OCI-M1 (cell line): Measurements from ENCODE around the gene SLC66A2.
A peak's percentile ranks its signal among the peaks of the same experiment; 100 is the strongest.

Experiments
- DNase-seq: peaks from one replicate; lab custom pipeline; 2025; lab: John Stamatoyannopoulos, UW

The SLC66A2 gene

DNA sequence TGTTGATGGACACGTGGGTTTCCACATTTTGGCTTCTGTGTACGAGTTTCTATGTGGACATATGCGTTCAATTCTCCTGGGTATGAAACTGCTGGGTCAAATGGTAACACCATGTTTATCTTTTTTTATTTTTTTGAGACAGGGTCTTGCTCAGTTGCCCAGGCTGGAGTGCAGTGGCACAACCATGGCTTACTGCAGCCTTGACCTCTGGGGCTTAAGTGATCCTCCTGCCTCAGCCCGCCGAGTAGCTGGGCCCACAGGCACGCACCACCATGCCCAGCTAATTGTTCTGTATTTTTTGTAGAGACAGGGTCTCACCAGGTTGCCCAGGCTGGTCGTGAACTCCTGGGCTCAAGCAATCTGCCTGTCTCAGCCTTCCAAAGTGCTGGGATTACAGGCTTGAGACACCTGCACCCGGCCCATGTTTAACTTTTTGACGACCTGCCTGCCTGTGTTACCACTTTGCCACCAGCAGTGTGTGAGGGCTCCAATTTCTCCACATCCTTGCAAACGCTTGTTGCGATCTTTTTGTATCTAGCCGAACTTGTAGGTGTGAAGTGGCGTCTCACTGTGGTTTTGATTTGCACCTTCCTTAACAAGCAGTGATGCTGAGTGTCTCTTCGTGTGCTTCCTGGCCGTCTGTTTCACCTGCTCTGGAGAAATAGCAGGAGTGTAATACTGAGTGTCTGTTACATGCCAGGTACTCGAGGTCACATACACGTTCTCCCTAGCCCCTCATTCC is 19.9 kb upstream of the SLC66A2 start:
- no peak for DNase-seq

DNA sequence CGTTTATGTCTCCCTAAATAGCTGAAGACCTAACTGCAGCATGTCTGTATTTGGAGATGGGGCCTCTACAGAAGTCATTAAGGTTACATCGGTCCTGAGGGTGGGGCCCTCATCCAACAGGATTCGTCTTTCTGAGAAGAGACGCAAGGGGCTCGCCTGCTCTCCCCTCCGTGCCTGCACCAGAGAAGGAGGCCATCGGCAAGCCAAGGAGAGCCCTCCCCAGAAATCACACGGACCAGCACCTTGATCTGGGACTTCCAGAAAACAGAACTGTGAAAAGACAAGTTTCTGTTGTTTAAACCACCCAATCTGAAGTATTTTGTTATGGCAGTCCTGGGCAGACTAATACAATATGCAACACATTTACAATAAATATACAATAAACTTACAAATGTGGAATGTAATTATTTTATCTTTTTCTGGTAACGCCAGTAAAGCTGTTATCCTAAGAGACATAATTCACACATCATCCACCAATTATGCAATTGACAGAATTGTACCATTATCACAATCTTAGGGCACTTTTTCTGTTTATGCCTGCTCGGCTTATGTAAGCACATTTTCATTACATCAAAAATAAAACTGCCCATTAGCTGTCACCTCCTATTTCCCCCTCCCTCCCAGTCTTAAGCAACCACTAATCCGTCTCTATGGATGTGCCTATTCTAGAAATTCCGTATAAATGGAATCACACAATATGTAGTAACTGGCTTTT is 19.1 kb upstream of the SLC66A2 start:
- DNase-seq = no peak

DNA sequence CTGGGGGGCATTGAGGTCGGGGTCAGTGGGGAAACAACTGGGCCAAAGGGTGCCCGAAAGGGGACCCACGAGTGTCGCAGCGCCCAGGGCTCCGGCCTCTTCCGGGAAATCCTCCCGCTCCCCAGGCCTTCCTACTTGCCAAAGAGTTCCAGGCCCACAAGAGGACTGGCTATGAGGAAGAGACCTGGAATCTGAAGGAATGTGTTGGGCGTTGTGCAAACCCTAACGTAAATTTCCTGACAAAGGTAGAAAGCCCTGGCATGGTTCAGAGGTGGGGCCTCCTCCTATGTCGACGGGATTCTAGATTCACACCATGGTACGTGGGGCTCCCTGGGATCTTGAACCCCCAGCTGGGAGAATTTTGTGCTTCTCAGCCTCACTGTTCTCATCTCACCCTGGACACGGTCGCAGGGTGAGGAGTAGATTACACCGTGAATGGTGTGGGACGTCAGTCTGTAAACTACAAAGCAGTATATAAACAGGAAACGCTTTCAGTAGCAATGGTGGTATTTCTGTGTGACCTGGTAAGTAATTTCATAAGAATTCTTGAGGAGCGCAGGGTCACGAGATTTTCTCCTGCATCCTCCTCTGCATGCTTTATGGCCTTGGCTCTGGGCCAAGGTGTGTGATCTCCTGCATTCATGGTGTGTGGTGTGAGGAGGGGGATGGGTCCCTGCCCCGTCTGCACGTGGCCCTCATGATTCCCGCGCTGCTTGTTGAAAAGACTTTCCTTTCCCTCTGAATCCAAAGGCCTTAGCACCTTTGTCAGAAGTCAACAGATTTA is 13.9 kb upstream of the SLC66A2 start:
- no peak for DNase-seq

DNA sequence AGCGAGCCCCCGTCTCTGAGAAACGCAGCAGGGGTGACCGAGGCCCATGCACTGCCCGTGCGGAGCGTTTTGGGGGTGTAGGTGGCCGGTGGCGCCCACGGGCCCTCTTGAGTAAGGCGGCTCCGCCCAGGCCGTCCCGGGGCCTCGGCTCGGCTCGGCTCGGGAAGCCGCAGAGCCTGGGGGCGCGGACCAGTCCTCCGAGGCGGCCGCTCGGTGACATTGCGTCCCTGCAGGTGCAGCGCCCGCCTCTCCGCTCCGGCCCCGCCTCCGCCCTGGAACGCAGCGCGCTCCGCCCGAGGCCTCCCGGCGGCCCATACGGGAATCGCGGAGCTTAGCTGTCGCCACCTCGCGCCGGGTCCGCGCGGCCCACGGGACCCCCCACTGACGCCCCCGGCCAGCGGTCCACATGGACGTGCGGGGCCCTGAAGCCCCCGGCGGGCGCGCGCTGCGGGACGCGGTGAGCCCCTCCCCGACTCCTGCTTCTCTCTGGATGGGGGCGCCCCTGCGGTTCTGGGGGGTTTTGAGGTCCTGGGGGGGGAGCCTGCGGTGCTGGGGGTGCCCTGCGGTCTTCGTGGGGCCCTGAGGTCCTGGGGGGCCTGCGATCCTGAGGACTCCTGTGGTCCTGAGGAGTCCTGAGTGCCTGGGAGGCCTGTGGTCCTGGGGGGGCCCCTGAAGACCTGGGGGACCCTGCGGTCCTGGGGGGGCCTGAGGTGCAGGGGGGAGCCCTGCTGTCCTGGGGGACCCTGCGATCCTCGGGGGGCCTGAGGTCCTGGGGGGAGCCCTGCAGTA is 13.1 kb upstream of the SLC66A2 start, which contains the start of gene HSBP1L1:
Gene HSBP1L1, plus strand, starts transcription at position 314 of the 789 bp plus-strand sequence. Its CDS starts 93 bp downstream, at position 407.
- no peak for DNase-seq

DNA sequence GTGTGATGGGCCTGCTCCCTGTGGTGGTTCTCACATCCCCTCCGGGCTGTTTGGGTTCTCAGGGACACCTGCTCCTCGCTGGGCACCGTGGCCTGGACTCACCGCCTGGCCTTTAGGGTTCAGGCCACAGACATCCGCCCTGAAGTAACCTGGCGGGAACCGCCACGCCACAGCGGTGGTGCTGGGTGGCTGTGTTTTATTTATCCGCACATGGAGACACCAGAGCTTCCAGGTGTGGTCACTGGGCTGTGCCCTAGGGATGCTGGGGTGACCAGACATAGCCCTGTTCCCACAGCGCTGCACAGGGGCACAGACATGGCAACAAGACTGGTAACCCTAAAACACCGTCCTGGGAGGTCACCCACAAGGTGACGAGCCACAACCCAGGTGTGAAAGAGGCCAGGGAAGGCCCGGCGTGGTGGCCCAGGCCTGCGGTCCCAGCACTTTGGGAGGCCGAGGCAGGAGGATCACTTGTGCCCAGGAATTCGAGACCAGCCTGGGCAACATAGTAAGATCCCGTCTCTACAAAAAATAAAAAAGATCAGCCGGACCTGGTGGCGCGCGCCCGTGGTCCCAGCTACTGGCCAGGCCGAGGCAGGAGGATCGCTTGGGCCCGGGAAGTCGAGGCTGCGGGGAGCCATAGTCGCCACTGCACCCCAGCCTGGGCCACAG is 12.3 kb upstream of the SLC66A2 start:
- no peak for DNase-seq

DNA sequence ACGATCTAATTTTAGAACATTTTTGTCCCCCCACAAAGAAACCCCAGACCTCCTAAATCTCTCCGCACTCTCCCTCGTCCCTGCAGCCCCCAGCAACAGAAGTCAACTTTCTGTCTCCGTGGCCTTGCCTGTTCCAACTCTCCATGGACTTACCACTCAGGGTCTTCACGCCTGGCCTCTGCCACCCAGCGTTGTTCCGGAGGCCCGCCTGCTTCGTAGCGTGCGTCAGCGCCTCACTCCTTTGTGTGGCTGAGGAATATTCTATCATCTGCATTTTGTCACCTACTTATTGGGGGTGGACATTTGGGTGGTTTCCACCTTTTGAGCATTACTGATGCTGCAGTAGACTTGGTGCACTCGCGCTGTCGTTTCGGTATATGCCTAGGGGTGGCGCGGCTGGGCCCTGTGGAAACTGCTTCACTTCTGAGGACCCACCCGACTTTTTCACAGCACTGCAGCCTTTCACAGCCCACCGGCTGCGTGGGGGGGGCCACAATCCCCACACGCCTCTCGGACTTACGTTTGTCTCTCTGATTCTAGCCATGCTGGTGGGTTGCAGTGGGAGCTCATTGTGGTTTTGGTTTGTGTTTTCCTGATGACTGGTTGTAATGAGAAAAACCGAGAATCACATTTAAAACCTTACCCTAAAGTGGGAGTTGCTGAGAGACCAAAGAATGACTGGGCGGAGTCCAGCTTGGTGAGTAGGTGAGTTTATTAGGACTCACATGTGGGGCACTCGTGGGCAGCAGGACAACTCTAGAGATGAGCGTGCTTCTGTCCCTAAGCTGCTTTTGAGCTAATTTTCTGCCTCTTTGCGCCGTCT is 11.6 kb upstream of the SLC66A2 start:
- DNase-seq = no peak

DNA sequence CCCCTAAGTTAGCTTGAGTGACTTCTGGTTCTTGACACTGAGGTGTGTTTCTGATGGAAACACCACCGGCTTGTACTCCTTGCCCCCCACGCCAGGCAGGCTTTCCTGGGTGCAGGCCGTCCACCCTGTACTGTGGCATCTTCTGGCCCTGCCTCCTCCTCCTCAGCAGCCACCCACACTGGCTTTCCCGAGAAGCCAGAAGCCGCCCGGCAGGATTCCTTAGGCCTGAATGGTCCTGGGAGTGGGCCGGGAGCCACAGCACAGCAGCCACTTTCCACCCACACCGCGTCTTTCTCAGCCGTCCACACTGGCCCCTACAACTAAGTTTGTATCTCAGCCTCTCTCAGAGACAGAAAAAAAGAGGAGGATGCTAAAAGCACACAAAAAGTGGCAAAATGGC is 10.9 kb upstream of the SLC66A2 start:
- no peak for DNase-seq

DNA sequence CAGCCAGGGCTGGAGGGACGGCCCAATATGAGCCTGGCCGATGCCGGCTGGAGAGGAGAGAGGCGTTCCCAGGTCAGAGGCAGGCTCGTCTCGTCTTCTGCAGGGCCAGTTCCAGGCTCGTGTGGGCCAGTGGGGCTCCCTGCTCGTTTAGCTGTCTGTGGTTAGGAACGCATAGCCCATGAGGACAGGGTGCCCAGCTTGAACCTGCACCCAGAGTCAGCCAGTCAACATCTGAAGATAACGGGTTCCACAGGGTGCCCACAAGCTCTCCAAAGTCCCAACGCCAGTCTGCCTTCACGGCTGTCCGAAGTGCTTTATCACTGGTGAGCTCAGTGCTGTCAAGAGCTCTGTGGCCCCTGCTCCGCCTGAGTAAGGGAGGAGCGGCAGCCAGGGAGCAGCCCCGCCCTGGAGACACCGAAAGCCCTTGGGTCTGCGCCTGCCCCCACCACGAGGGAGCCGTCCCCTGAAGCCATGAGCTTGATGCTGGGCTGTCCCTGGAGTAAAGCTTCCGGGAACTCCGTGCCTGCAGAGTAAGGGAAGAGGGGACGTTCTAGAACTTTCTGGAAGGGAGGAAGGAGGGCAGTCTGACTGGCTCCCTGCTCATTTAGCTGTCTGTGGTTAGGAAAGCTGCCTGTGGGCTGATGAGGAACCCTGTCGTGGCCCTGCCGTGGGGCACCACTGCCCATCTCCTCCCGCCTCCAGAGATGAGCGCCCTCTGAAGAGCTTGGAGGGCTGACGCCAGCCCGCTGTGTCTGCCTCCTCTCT is 10.3 kb upstream of the SLC66A2 start:
- DNase-seq = no peak

DNA sequence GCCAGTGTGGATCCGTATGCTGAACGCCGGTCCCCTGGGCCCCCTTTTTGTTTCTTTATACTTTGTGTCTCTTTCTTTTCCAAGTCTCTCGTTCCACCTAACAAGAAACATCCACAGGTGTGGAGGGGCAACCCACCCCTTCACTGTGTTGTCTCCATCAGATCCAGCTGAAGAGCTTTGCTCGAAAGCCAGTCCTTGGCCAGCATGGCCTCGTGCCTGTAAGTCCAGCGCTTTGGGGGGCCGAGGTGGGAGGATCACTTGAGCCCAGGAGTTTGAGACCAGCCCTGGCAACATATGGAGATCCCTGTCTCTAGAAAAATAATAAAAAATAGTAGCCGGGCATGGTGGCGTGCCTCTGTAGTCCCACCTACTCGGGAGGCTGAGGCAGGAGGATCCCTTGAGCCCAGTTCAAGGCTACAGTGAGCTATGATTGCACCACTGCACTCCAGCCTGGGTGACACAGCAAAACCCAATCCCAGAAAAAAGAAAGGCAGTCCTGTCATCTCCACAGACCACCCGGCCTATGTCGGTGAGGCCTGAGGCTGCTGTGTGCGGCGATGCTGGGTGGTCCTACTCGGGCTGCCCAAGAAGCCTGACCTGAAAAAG is 9.6 kb upstream of the SLC66A2 start:
- no peak for DNase-seq

DNA sequence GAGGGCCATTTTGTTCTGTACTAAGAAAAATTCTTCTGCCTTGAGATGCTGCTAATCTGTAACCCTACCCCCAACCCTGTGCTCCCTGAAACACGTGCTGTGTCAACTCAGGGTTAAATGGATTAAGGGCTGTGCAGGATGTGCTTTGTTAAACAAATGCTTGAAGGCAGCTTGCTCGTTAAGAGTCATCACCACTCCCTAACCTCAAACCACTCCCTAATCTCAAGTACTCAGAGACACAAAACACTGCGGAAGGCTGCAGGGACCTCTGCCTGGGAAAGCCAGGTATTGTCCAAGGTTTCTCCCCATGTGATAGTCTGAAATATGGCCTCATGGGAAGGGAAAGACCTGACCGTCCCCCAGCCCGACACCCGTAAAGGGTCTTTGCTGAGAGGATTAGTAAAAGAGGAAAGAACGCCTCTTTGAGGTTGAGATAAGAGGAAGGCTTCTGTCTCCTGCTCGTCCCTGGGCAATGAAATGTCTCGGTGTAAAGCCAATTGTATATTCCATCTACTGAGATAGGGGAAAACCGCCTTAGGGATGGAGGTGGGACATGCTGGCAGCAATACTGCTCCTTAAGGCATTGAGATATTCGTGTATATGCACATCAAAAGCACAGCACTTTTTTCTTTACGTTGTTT is 8.8 kb upstream of the SLC66A2 start:
- DNase-seq = peak; percentile 77

DNA sequence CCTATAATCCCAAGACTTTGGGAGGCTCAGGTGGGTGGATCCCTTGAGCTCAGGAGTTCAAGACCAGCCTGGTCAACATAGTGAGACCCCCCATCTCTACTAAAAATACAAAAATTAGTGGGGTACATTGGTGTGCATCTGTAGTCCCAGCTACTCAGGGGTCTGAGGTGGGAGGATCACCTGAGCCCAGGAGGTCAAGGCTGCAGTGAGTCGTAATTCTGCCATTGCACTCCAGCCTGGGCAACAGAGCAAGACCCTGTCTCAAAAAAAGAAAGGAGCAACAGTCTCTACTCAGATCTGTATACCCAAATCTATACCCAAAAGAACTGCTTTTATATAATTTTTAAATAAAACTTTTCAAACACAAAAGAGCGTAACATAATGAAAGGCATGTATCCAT is 7.5 kb upstream of the SLC66A2 start:
- no peak for DNase-seq

DNA sequence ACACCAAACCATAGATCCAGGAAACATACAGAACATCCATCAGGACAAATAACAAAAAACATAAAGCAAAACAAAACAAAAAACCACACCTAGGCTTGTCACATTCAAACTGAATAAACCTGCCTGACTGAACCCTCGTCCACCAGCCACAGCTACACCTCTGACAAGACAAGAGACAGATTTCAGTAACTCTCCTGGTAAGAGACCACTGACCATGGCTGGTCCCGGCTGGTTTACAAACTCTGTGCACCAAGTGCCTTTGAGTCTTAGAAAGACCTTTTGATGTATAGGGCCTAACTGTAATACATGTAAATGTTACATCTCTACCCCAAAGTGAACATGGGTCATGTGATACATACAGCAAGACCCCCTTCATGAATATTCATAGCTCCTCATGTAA is 4.8 kb upstream of the SLC66A2 start:
- DNase-seq = no peak

DNA sequence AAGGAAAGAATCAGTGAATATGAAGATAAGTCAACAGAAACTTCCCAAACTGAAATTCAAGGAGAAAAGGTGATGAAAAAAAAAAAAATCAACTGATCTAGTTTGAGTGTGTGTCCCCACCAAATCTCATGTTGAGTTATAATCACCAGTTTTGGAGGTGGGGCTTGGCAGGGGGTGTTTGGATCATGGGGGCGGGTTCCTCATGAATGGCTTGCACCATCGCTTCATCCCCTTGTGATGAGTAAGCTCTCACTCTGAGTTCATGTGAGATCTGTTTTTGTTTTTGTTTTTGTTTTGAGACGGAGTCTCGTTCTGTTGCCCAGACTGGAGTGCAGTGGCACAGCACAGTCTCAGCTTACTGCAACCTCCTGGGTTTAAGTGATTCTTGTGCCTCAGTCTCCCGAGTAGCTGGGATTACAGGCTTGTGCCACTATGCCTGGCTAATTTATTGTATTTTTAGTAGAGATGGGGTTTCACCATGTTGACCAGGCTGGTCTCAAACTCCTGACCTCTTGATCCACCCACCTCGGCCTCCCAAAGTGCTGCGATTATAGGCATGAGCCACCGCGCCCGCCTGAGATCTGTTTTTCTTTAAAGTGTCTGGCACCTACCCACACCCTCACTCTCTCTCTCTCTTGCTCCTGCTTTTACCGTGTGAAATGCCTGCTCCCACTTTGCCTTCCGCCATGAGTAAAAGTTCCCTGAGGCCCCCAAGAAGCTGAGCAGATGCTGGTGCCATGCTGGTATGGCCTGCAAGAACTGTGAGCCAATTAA is 4.0 kb upstream of the SLC66A2 start:
- DNase-seq = no peak

DNA sequence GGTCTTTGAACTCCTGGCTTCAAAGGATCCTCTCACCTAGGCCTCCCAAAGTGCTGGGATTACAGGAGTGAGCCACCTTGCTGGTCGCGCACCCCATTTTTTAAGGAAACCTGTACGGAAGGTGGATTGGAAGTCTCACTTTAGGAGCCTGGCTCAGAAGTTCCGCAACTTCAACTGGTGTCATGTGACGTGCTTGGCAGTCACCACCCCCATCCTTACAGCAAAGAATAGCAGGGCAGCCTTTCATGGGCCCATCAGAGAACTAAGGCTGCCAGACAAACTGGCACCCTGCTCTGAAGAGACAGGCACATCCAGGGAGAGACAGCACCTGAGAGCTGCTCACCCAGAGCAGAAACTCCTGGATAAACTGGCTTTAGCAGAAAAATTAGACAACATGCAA is 3.3 kb upstream of the SLC66A2 start:
- no peak for DNase-seq

DNA sequence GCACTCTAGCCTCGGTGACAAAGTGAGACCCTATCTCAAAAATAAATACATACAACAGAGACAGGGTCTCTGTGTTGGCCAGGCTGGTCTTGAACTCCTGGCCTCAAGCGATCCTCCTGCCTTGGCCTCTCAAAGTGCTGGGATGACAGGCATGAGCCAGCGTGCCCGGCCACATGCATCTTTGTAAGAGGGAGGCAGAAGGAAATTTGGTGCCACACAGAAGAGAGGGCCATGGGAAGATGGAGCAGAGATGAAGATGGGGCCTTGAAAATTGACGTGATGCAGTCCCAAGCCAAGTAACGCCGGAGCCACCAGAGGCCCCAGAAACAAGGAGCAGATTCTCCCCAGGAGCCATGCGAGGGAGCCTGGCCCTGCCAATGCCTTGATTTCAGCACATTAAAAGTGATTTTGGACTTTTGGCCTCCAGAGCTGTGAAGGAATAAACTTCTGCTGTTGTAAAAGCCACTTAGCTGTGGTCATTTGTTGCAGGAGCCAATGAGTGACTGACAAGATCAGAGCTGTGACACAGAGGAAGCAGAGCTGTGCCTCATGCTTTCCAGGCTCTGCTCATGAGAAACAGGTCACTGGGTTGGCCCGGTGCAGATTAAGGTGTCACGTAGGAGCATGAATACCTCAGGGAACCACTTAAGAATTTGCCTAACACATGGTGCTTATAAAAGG is 2.7 kb upstream of the SLC66A2 start:
- DNase-seq = no peak

DNA sequence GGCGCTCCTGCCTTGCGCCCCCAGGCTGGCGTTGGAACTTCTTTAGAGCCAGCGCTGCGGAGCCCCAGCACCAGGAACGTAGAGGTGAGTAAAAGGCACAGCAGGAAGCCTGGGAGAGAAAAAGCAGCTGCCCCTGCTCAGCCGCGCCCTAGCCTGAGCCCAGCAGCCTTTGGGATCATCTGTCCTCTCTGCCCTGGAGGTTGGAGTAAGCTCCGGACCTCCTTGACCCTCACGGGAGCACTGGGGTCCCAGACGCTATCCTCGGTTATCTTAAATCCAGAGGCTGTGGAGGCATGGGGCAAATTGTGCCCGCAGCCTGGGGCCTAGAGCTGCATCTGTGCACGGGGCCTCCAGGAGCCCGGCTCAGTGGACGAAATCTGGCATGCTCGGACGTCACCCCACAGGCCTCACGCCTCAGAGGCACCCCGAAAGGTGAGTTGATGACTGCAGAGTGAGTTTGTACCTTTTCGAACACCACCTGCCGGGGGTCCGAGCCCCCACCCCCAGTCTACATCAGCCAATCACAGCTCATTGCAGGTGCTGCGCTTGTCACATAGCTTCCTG is 1.6 kb upstream of the SLC66A2 start:
- DNase-seq = no peak

DNA sequence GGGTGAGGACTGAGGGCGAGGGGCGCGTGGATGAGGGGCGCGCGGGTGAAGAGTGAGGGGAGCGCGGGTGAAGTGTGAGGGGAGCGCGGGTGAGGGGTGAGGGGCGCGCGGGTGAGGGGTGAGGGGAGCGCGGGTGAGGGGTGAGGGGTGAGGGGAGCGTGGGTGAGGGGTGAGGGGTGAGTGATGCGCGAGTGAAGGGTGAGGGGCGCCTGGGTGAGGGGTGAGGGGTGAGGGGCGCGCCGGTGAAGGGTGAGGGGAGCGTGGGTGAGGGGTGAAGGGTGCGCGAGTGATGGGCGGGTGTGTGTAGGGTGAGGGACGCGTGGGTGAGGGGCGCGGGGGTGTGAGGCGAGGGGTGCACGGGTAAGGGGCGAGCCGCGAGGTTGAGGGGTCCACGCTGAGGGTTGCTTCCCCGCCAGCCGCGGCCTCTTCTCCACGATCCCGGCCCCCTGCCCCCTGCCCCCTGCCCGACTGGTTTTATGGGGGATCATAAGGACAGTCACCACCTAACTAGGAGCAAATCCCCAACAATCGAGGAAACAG is 1.1 kb upstream of the SLC66A2 start:
- DNase-seq = no peak
